WTC11 (cell line): ENCODE data around the gene SLC38A10. TPM values are rescaled to one million over a fixed set of nuclear protein-coding genes. Genes with fewer than 3 reads are reported as not detected.

Experiments
- ATAC-seq: fragments of 200-7000 bp; cut with Tn5 transposase; 2 replicates; pipeline ENCODE4 v1.10.0; 2021; ENCODE audit warnings: mild to moderate bottlenecking, moderate library complexity
- CTCF ChIA-PET: fragments of 300-600 bp; sonication (Branson Sonifier 250); formaldehyde crosslinking; loops from one replicate; lab custom pipeline; 2021; ENCODE audit warnings: antibody characterized with exemption; lab: Charles Lee
- POLR2A ChIA-PET: fragments of 350-600 bp; sonication (Branson Sonifier 250); formaldehyde crosslinking; loops from one replicate; lab custom pipeline; 2021; ENCODE audit warnings: antibody characterized with exemption; lab: Charles Lee
- DNase-seq: peaks from one replicate; pipeline ENCODE4 v3.0.0; 2021; ENCODE audit warnings: low spot score
- H3K27ac Mint-ChIP-seq: 2 replicates; pipeline ENCODE4 v1.8.0; 2021; ENCODE audit warnings: mixed read lengths
- H3K27me3 Mint-ChIP-seq: 2 replicates; pipeline ENCODE4 v1.8.0; 2021; ENCODE audit warnings: low read depth, mild to moderate bottlenecking, moderate library complexity, mixed read lengths
- H3K36me3 Mint-ChIP-seq: 2 replicates; pipeline ENCODE4 v1.8.0; 2021; ENCODE audit warnings: mixed read lengths
- H3K4me1 Mint-ChIP-seq: 2 replicates; pipeline ENCODE4 v1.8.0; 2022; ENCODE audit warnings: mixed read lengths
- H3K4me3 Mint-ChIP-seq: 2 replicates; pipeline ENCODE4 v1.8.0; 2021; ENCODE audit warnings: mild to moderate bottlenecking, moderate library complexity, mixed read lengths
- H3K9me3 Mint-ChIP-seq: 2 replicates; pipeline ENCODE4 v1.8.0; 2021; ENCODE audit warnings: mixed read lengths
- AFF4 ChIP-seq: sonication (generic); formaldehyde crosslinking; IDR thresholded peaks from 2 replicates; pipeline ENCODE4 v1.8.1; 2023; ENCODE audit warnings: mild to moderate bottlenecking, missing genetic modification reagents, borderline replicate concordance
- ARID4B ChIP-seq: sonication (generic); formaldehyde crosslinking; IDR thresholded peaks from 2 replicates; pipeline ENCODE4 v1.8.0; 2023; ENCODE audit warnings: missing genetic modification reagents, mild to moderate bottlenecking, borderline replicate concordance
- E2F4 ChIP-seq: sonication (generic); formaldehyde crosslinking; IDR thresholded peaks from 2 replicates; pipeline ENCODE4 v1.8.1; 2022; ENCODE audit warnings: low read depth, mild to moderate bottlenecking, moderate library complexity, missing genetic modification reagents, borderline replicate concordance
- ELF4 ChIP-seq: sonication (generic); formaldehyde crosslinking; IDR thresholded peaks from 2 replicates; pipeline ENCODE4 v1.8.1; 2022; ENCODE audit warnings: low read depth, mild to moderate bottlenecking, moderate library complexity, missing genetic modification reagents
- ETV6 ChIP-seq: sonication (generic); formaldehyde crosslinking; IDR thresholded peaks from 2 replicates; pipeline ENCODE4 v1.8.1; 2022; ENCODE audit warnings: mild to moderate bottlenecking, missing genetic modification reagents
- FOXJ3 ChIP-seq: sonication (generic); formaldehyde crosslinking; IDR thresholded peaks from 2 replicates; pipeline ENCODE4 v1.9.0; 2021; ENCODE audit warnings: missing genetic modification reagents, mild to moderate bottlenecking, borderline replicate concordance
- FOXK1 ChIP-seq: sonication (generic); formaldehyde crosslinking; IDR thresholded peaks from 2 replicates; pipeline ENCODE4 v1.8.0; 2022; ENCODE audit warnings: mild to moderate bottlenecking, moderate library complexity, missing genetic modification reagents
- GABPB1 ChIP-seq: sonication (generic); formaldehyde crosslinking; IDR thresholded peaks from 2 replicates; pipeline ENCODE4 v1.8.1; 2023; ENCODE audit warnings: mild to moderate bottlenecking, missing genetic modification reagents
- IRF2 ChIP-seq: sonication (generic); formaldehyde crosslinking; IDR thresholded peaks from 2 replicates; pipeline ENCODE4 v1.8.0; 2022; ENCODE audit warnings: low read depth, missing genetic modification reagents, borderline replicate concordance
- KAT7 ChIP-seq: sonication (generic); formaldehyde crosslinking; IDR thresholded peaks from 2 replicates; pipeline ENCODE4 v1.8.1; 2023; ENCODE audit warnings: missing genetic modification reagents, mild to moderate bottlenecking, borderline replicate concordance
- MXD4 ChIP-seq: fragments of 250-450 bp; sonication (Bioruptor Pico); IDR thresholded peaks from 2 replicates; pipeline ENCODE4 v1.8.0; 2021; ENCODE audit warnings: mild to moderate bottlenecking, moderate library complexity, borderline replicate concordance
- NR1H2 ChIP-seq: sonication (generic); formaldehyde crosslinking; IDR thresholded peaks from 2 replicates; pipeline ENCODE4 v1.9.0; 2021; ENCODE audit warnings: mild to moderate bottlenecking, moderate library complexity, missing genetic modification reagents
- NR2C2 ChIP-seq: sonication (generic); formaldehyde crosslinking; IDR thresholded peaks from 2 replicates; pipeline ENCODE4 v1.8.0; 2022; ENCODE audit warnings: mild to moderate bottlenecking, missing genetic modification reagents
- OVOL2 ChIP-seq: fragments of 250-450 bp; sonication (Bioruptor Pico); IDR thresholded peaks from 2 replicates; pipeline ENCODE4 v1.9.0; 2021; ENCODE audit warnings: mild to moderate bottlenecking, borderline replicate concordance
- PRDM15 ChIP-seq: sonication (generic); formaldehyde crosslinking; IDR thresholded peaks from 2 replicates; pipeline ENCODE4 v1.8.0; 2022; ENCODE audit warnings: missing genetic modification reagents
- PREB ChIP-seq: sonication (generic); formaldehyde crosslinking; IDR thresholded peaks from 2 replicates; pipeline ENCODE4 v1.8.1; 2022; ENCODE audit warnings: mild to moderate bottlenecking, missing genetic modification reagents, moderate library complexity, borderline replicate concordance
- SOX15 ChIP-seq: fragments of 250-450 bp; sonication (Bioruptor Pico); IDR thresholded peaks from 2 replicates; pipeline ENCODE4 v1.9.0; 2021; ENCODE audit warnings: mild to moderate bottlenecking
- TEAD4 ChIP-seq: sonication (generic); formaldehyde crosslinking; IDR thresholded peaks from 2 replicates; pipeline ENCODE4 v1.8.0; 2022; ENCODE audit warnings: mild to moderate bottlenecking, missing genetic modification reagents
- ZNF232 ChIP-seq: sonication (generic); formaldehyde crosslinking; IDR thresholded peaks from 2 replicates; pipeline ENCODE4 v1.8.0; 2022; ENCODE audit warnings: mild to moderate bottlenecking, missing genetic modification reagents
- total RNA-seq: library from RNA; stranded (reverse); gene quantifications from 3 replicates; pipeline ENCODE4 v1.2.3, GENCODE V29; 2021

The SLC38A10 gene
- total RNA-seq, 1 experiment from 2014 or later: 47.0 TPM

- TF ChIP-seq AFF4 (CRISPR knock-in tag): no peak
- TF ChIP-seq FOXK1 (CRISPR knock-in tag): no peak
- TF ChIP-seq E2F4: 0 out of 2 replicates have a peak, but pooled peaks have one; percentile 20
- TF ChIP-seq GABPB1 (CRISPR knock-in tag): no peak
- 0 out of 2 replicates have a peak, but pooled peaks have one; percentile 43 for TF ChIP-seq KAT7
- TF ChIP-seq SOX15 (CRISPR knock-in tag): no peak
These were observed 56.7 kb downstream of the SLC38A10 start (continued) for GRCh38 chr17:81238490-81238814.

- Mint-ChIP-seq H3K9me3 (no peaks in the 10 kb centered on the region), H3K4me3 (peak overlapping the region; percentile 70), H3K4me1 (peaks cover 27% of the 10 kb centered on the region), H3K27ac (no peak overlapping the region), H3K36me3 (no peaks in the 10 kb centered on the region), H3K27me3 (no peaks in the 10 kb centered on the region)
- DNase-seq: no peak
- POLR2A ChIA-PET: no interaction called here
- CTCF ChIA-PET: interaction anchor here (1.3 to 2.1 kb wide), 6 partner anchors 8 to 247 kb away, joined by 4 to 14 read pairs (median 7); partner anchors contain the start of gene CEP131
- no peak for ATAC-seq
- TF ChIP-seq PRDM15 (no peak), PREB (CRISPR knock-in tag) (no peak), ZNF232 (CRISPR knock-in tag) (no peak), NR2C2 (no peak), TEAD4 (CRISPR knock-in tag) (no peak), SOX15 (CRISPR knock-in tag) (no peak), FOXK1 (CRISPR knock-in tag) (no peak), NR1H2 (no peak), MXD4 (CRISPR knock-in tag) (no peak), OVOL2 (CRISPR knock-in tag) (no peak), ELF4 (CRISPR knock-in tag) (no peak), ARID4B (CRISPR knock-in tag) (no peak), ETV6 (no peak), IRF2 (no peak), FOXJ3 (CRISPR knock-in tag) (no peak)
These were observed 57.3 kb downstream of the SLC38A10 start for GRCh38 chr17:81237591-81238489.
